Natural killer cell (primary cell): ENCODE data around the gene BORCS5. TPM values are rescaled to one million over a fixed set of nuclear protein-coding genes. Genes with fewer than 3 reads are reported as not detected.
"Not testable (repeated sequence)": the region's sequence is repeated elsewhere in the genome, so short reads cannot be mapped to it uniquely, and the experiment has no call there.

ENCODE experiments used
- ATAC-seq, 3 donors: fragments of 150-1000 bp in 2 of 3; fragments of 200-7000 bp in 1 of 3; cut with Tn5 transposase; 1 replicate in 1 of 3; 2 replicates in 2 of 3; pipeline ENCODE4 v1.10.0; 2021; ENCODE audit warnings: mild to moderate bottlenecking in 2 of 3, moderate library complexity in 2 of 3
- DNase-seq, 2 donors: peaks; one replicate each; pipeline versions ENCODE4 v3.0.0 to v3.0.0-alpha.2; 2013 to 2021; ENCODE audit warnings: mixed read lengths in 1 of 2
- H3K27ac ChIP-seq: one replicate; pipeline ENCODE4 v1.5.1; 2013; ENCODE audit warnings: mild to moderate bottlenecking, low read length
- H3K27me3 ChIP-seq: one replicate; pipeline ENCODE4 v1.6.1; 2013; ENCODE audit warnings: low read length; ENCODE audit not compliant: control insufficient read depth, insufficient read depth
- H3K36me3 ChIP-seq: one replicate; pipeline ENCODE4 v1.6.1; 2013; ENCODE audit warnings: low read length; ENCODE audit not compliant: control insufficient read depth, insufficient read depth
- H3K4me1 ChIP-seq: one replicate; pipeline ENCODE4 v1.6.1; 2013; ENCODE audit warnings: low read length; ENCODE audit not compliant: control insufficient read depth, insufficient read depth
- H3K4me3 ChIP-seq: one replicate; pipeline ENCODE4 v1.5.1; 2013; ENCODE audit warnings: low read length
- H3K9me3 ChIP-seq: one replicate; pipeline ENCODE4 v1.6.1; 2013; ENCODE audit warnings: low read length; ENCODE audit not compliant: control insufficient read depth, insufficient read depth
- H3K27ac Mint-ChIP-seq, 2 donors: one replicate each; pipeline ENCODE4 v1.8.0; 2022; ENCODE audit warnings: mild to moderate bottlenecking in 2 of 2, mixed read lengths in 2 of 2, moderate library complexity in 1 of 2
- H3K27me3 Mint-ChIP-seq, 2 donors: one replicate each; pipeline ENCODE4 v1.8.0; 2022; ENCODE audit warnings: low read depth in 2 of 2, mixed read lengths in 2 of 2
- H3K36me3 Mint-ChIP-seq: one replicate; pipeline ENCODE4 v1.8.0; 2022; ENCODE audit warnings: mixed read lengths
- H3K4me1 Mint-ChIP-seq, 2 donors: one replicate each; pipeline ENCODE4 v1.8.0; 2022; ENCODE audit warnings: mixed read lengths in 2 of 2
- H3K4me3 Mint-ChIP-seq: one replicate; pipeline ENCODE4 v1.8.0; 2022; ENCODE audit warnings: mild to moderate bottlenecking, moderate library complexity, mixed read lengths
- H3K9me3 Mint-ChIP-seq, 2 donors: one replicate each; pipeline ENCODE4 v1.8.0; 2022; ENCODE audit warnings: mixed read lengths in 2 of 2
- CTCF ChIP-seq: fragments of 200-600 bp; IDR thresholded peaks from one replicate; pipeline ENCODE4 v1.8.0; 2022; ENCODE audit warnings: antibody characterized with exemption
- WGBS: methylation state at CpG from one replicate; pipeline ENCODE4 v1.1.7; 2013; ENCODE audit warnings: missing lambda C conversion rate; ENCODE audit not compliant: insufficient coverage; 5-methylcytosine and 5-hydroxymethylcytosine counted together
- intact Hi-C: fragments of 100-400 bp; cut with micrococcal nuclease; formaldehyde crosslinking; loops from one replicate; pipeline ENCODE4 v1.14.2; 2022
- total RNA-seq, 4 donors: library from RNA; stranded (reverse); fragments of 120-200 nt in 1 of 4; gene quantifications; one replicate each; pipeline versions ENCODE4 v1.2.3 to v1.2.4, GENCODE V29; 2013 to 2022

Gene BORCS5
- total RNA-seq, 3 donors from 2014 or later (not counting 1 experiment from before 2014, with no cell fraction given): 28.5 to 32.8 (median 29.2) TPM

DNA sequence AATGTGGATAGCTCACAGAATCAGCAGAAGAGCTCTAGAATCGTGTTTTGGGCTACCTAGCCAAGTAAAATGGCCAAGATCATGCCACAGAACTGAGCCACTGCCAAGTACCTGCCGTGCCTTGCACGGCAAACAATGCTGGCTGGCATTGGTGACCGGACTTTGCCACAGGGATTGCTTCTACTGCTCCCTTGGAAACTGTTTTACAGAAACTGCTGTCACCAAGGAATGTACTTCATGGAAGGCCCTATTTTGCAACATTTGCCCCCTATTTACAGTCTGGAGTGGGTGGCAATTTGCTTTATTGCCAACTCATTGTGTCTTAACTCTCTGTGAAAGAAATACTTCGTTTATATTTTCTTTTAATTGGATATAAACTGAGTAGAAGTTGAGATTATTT is 49.0 kb downstream of the BORCS5 start:
- ATAC-seq (no peak), DNase-seq (no peak)
- Histone ChIP-seq H3K27ac (no peak overlapping the region), H3K36me3 (no peaks in the 10 kb centered on the region), H3K4me1 (peaks cover 9% of the 10 kb centered on the region), H3K9me3 (no peaks in the 10 kb centered on the region), H3K27me3 (no peaks in the 10 kb centered on the region), H3K4me3 (no peak overlapping the region)
- Mint-ChIP-seq H3K27me3 (no peaks in the 10 kb centered on the region), H3K4me1 (peaks cover 17 to 21% of the 10 kb centered on the region in 2 donors), H3K9me3 (no peaks in the 10 kb centered on the region), H3K4me3 (no peak overlapping the region), H3K27ac (no peak overlapping the region), H3K36me3 (no peaks in the 10 kb centered on the region)
- WGBS: 97% methylated on average over 4 of the region's 5 CpGs
- TF ChIP-seq CTCF: no peak
- intact Hi-C loops: no loop called here

DNA sequence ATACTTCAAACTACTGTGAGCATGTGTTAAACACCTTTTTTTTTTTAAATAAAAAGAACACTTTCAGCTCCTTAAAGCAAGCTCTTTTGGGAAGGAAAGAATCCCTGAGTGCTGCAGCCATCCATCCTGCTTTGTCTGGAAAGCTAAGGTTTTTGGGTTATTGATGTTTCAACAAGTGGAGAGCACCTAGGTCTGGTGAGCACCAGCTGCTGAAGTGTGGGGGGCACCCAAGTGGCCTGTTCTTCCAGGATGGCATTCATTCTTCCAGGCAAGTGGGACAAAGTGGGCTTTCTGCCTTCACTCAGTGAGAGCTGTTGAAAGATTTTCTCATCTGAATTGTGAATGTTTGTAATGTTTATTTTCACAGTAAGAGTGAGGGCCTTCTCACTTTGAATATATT is 49.9 kb downstream of the BORCS5 start:
- Histone ChIP-seq H3K27ac (no peak overlapping the region), H3K36me3 (no peaks in the 10 kb centered on the region), H3K27me3 (no peaks in the 10 kb centered on the region), H3K4me3 (no peak overlapping the region), H3K9me3 (no peaks in the 10 kb centered on the region), H3K4me1 (peaks cover 9% of the 10 kb centered on the region)
- TF ChIP-seq CTCF: no peak
- no peak for DNase-seq
- Mint-ChIP-seq H3K36me3 (no peaks in the 10 kb centered on the region), H3K27ac (peak overlapping the region in 1 of 2 donors; percentile 72), H3K4me1 (peaks cover 19 to 25% of the 10 kb centered on the region in 2 donors), H3K4me3 (no peak overlapping the region), H3K27me3 (no peaks in the 10 kb centered on the region), H3K9me3 (no peaks in the 10 kb centered on the region)
- intact Hi-C loops: no loop called here
- ATAC-seq: no peak

GRCh38 chr12:12408265-12408690 is 51.4 kb downstream of the BORCS5 start:
- 25% methylated on average over 1 of the region's 1 CpG for whole genome bisulfite sequencing

GRCh38 chr12:12409337-12409736 is 52.5 kb downstream of the BORCS5 start:
- H3K9me3 Mint-ChIP-seq, H3K4me3 ChIP-seq, H3K9me3 ChIP-seq, H3K4me3 Mint-ChIP-seq, H3K27me3 ChIP-seq, H3K27me3 Mint-ChIP-seq, H3K4me1 ChIP-seq, intact Hi-C loops, DNase-seq, H3K36me3 Mint-ChIP-seq, ATAC-seq, H3K27ac Mint-ChIP-seq, H3K36me3 ChIP-seq, H3K27ac ChIP-seq: not testable (repeated sequence)
- WGBS: no CpG with 5 or more reads among the region's 2 CpGs
- H3K4me1 Mint-ChIP-seq: peaks cover 19 to 27% of the 10 kb centered on the region in 2 donors

More at GRCh38 chr12:12408265-12408690, 51.4 kb downstream of the BORCS5 start:
- H3K4me1 ChIP-seq: peaks cover 9% of the 10 kb centered on the region
- DNase-seq (peak in 1 of 2 donors; percentile 44), ATAC-seq (peak; percentile 49 to 83 (median 57))
- Mint-ChIP-seq H3K27me3 (no peaks in the 10 kb centered on the region), H3K4me3 (peak overlapping the region; percentile 18), H3K27ac (peak overlapping the region; percentile 72 to 80), H3K9me3 (no peaks in the 10 kb centered on the region), H3K36me3 (no peaks in the 10 kb centered on the region), H3K4me1 (peaks cover 19 to 32% of the 10 kb centered on the region in 2 donors)
- H3K9me3 ChIP-seq: no peaks in the 10 kb centered on the region
- no peak overlapping the region for H3K4me3 ChIP-seq
- peak overlapping the region; percentile 50 for H3K27ac ChIP-seq
- no peaks in the 10 kb centered on the region for H3K27me3 ChIP-seq
- no peak for TF ChIP-seq CTCF
- intact Hi-C loops: no loop called here
- no peaks in the 10 kb centered on the region for H3K36me3 ChIP-seq
